Gastrocnemius medialis (tissue), 4 donors: Measurements from ENCODE around the gene RUFY3. TPM values are rescaled to one million over a fixed set of nuclear protein-coding genes. Genes with fewer than 3 reads are reported as not detected.
A peak's percentile ranks its signal among the peaks of the same experiment; 100 is the strongest.
"Not testable (repeated sequence)": the region's sequence is repeated elsewhere in the genome, so short reads cannot be mapped to it uniquely, and the experiment has no call there.

Experiments used
- ATAC-seq, 2 donors: fragments of 150-250 bp; one replicate each; pipeline ENCODE4 v1.9.1; 2016
- DNase-seq, 2 donors: peaks; one replicate each; pipeline ENCODE4 v3.0.0-alpha.2; 2019
- H3K27ac ChIP-seq, 4 donors: fragments of 200-600 bp; sonication (generic); 1 replicate in 1 of 4; 2 replicates in 3 of 4; pipeline ENCODE4 v1.5.1; 2016 to 2018; ENCODE audit warnings: mild to moderate bottlenecking in 2 of 4, moderate library complexity in 1 of 4
- H3K27me3 ChIP-seq, 3 donors: fragments of 200-600 bp; sonication (generic) in 2 of 3; 1 replicate in 1 of 3; 2 replicates in 2 of 3; pipeline versions ENCODE4 v1.5.1 to v1.6.0; 2016 to 2019; ENCODE audit warnings: mild to moderate bottlenecking in 1 of 3, moderate library complexity in 1 of 3
- H3K36me3 ChIP-seq, 2 donors: fragments of 200-600 bp; sonication (generic) in 1 of 2; one replicate each; pipeline ENCODE4 v1.5.1; 2017 to 2018
- H3K4me1 ChIP-seq, 2 donors: fragments of 200-600 bp; sonication (generic) in 1 of 2; one replicate each; pipeline ENCODE4 v1.5.1; 2016 to 2017; ENCODE audit warnings: mild to moderate bottlenecking in 2 of 2
- H3K4me3 ChIP-seq, 4 donors: fragments of 200-600 bp; sonication (generic) in 3 of 4; 1 replicate in 1 of 4; 2 replicates in 3 of 4; pipeline ENCODE4 v1.5.1; 2016 to 2019; ENCODE audit warnings: mild to moderate bottlenecking in 2 of 4
- H3K9me3 ChIP-seq, 3 donors: fragments of 200-600 bp; sonication (generic) in 2 of 3; 1 replicate in 1 of 3; 2 replicates in 2 of 3; pipeline ENCODE4 v1.5.1; 2016 to 2019
- CTCF ChIP-seq, 5 experiments: fragments of 450-650 bp in 3 of 5; fragments of 200-600 bp in 2 of 5; sonication (generic) in 2 of 5; IDR thresholded peaks in 4 of 5; conservative IDR thresholded peaks in 1 of 5; 1 replicate in 4 of 5; 2 replicates in 1 of 5; pipeline ENCODE4 v1.5.1; 2016 to 2019; ENCODE audit warnings: antibody characterized with exemption in 5 of 5, mild to moderate bottlenecking in 3 of 5, moderate library complexity in 3 of 5
- POLR2A ChIP-seq, 2 donors: fragments of 450-650 bp; IDR thresholded peaks; one replicate each; pipeline ENCODE4 v1.6.1; 2017; ENCODE audit warnings: antibody characterized with exemption in 2 of 2, mild to moderate bottlenecking in 2 of 2, moderate library complexity in 2 of 2
- in situ Hi-C, 4 donors: fragments of 200-750 bp; cut with MboI; loops; one replicate each; pipeline versions ENCODE4 v1.15.0 to v1.8.0; 2017; ENCODE audit warnings: low sequenced_read_pairs in 4 of 4
- intact Hi-C: fragments of 100-400 bp; cut with DNase I; formaldehyde crosslinking; loops from one replicate; pipeline ENCODE4 v1.15.1; 2023; ENCODE audit warnings: low total_unique reads
- total RNA-seq, 4 donors: library from RNA; depleted of rRNA; stranded (reverse); fragments of >200 nt; gene quantifications; one replicate each; pipeline versions ENCODE4 v1.1.0 to v1.2.3, GENCODE V29; 2016

The RUFY3 gene
- total RNA-seq, 4 donors from 2014 or later: 30.9 to 41.8 (median 37.2) TPM

DNA sequence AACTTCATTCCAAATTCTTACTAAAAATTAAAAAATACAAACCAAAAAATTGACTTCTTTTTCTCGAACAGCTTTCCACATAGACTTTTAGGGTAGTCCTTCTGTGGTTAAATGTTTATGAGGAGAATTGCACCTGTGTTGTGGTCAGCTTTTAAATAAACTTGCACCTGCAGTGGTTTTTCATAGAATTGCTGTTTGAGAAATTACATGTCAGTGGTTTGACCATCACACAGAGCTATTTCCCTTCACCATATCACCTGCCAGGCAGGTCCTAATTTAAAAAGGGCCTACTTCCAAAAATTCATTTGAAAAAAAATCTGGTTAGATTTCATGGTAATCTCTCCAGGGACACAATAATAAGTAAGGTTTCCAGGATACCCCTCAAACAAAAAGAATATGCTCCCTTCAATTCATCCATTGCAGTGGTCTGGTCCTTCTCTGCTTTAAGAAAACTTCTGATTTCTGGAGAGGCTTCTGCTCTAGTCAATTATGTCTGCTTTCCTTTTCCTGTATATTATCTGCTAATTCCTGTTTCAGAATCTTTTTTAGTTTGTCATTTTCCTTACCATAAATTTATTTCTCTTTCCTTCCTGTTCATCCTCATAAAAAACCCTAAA lies 43.3 kb upstream of the RUFY3 start:
- Histone ChIP-seq H3K27ac (no peak overlapping the region), H3K36me3 (no peaks in the 10 kb centered on the region), H3K4me1 (no peaks in the 10 kb centered on the region), H3K27me3 (no peaks in the 10 kb centered on the region), H3K9me3 (no peaks in the 10 kb centered on the region), H3K4me3 (no peak overlapping the region)
- TF ChIP-seq POLR2A (IDR thresholded peaks at IDR 0.05): no peak
- TF ChIP-seq CTCF (IDR thresholded peaks at IDR 0.05 in 4 of 5, conservative IDR thresholded peaks at IDR 0.05 in 1 of 5): no peak
- ATAC-seq (no peak), DNase-seq (no peak)
- intact Hi-C loops (no loop called here), in situ Hi-C loops (loop anchor here in 1 of 4 donors (25.0 kb wide), 1 partner anchor 309 kb away; the partner anchor contains the start of gene DCK)

DNA sequence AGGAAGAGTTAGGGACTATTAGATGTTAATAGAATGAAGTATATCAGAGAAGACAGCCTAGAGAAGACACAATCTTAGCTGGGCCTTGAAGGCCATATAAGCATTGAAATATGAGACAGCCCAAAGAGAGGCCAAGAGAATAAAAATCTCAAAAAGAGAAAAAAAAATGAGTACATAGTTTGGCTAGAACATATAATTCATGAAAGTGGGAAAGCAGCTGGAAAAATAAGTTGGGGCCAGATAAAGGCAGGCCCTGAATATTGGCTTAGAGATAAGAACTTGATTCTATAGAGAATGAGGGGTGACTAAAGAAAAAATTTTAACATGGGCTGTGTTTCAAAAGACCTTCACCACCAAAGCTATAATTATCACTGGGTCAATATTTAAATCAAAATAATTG lies 40.8 kb upstream of the RUFY3 start:
- Histone ChIP-seq H3K9me3 (no peaks in the 10 kb centered on the region), H3K36me3 (no peaks in the 10 kb centered on the region), H3K4me3 (no peak overlapping the region), H3K27ac (no peak overlapping the region), H3K4me1 (no peaks in the 10 kb centered on the region), H3K27me3 (no peaks in the 10 kb centered on the region)
- DNase-seq: no peak
- TF ChIP-seq POLR2A (IDR thresholded peaks at IDR 0.05) (no peak), CTCF (IDR thresholded peaks at IDR 0.05 in 4 of 5, conservative IDR thresholded peaks at IDR 0.05 in 1 of 5) (no peak)
- in situ Hi-C loops: loop anchor here in 1 of 4 donors (25.0 kb wide), 1 partner anchor 306 kb away; the partner anchor contains the start of gene DCK
- intact Hi-C loops: no loop called here
- no peak for ATAC-seq

DNA sequence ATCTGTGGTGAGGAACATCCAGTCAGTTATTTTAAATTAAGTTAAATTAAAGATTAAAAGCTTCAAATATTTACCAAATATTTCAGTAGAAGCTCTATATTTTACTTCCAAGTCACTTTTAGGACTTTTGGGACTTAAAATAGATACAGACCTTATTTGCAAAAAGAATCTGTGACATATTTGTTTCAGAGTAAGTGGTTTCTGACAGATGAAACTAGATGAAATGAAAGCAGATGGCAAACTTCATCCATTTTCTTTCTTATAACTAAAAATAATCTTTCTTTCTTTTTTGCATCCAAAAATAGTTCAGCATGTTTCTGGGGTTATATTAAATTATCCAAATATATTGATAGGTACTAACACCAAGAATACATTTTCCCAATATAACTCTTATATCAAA lies 40.1 kb upstream of the RUFY3 start:
- Histone ChIP-seq H3K9me3 (no peaks in the 10 kb centered on the region), H3K4me1 (no peaks in the 10 kb centered on the region), H3K27ac (no peak overlapping the region), H3K36me3 (no peaks in the 10 kb centered on the region), H3K27me3 (no peaks in the 10 kb centered on the region), H3K4me3 (no peak overlapping the region)
- no peak for TF ChIP-seq POLR2A (IDR thresholded peaks at IDR 0.05)
- TF ChIP-seq CTCF (IDR thresholded peaks at IDR 0.05 in 4 of 5, conservative IDR thresholded peaks at IDR 0.05 in 1 of 5): no peak
- intact Hi-C loops: no loop called here
- DNase-seq: no peak
- in situ Hi-C loops: loop anchor here in 1 of 4 donors (25.0 kb wide), 1 partner anchor 306 kb away; the partner anchor contains the start of gene DCK
- no peak for ATAC-seq

DNA sequence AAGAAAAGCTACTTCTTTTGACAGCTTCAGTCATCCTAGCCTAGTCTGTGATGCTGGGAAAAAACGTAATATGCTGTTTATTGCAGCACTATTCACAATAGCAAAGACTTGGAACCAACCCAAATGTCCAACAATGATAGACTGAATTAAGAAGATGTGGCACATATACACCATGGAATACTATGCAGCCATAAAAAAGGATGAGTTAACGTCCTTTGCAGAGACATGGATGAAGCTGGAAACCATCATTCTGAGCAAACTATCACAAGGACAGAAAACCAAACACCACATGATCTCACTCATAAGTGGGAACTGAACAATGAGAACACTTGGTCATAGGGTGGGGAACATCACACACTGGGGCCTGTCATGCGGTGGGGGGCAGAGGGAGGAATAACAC lies 39.6 kb upstream of the RUFY3 start:
- in situ Hi-C loops: loop anchor here in 1 of 4 donors (25.0 kb wide), 1 partner anchor 305 kb away; the partner anchor contains the start of gene DCK
- H3K4me1 ChIP-seq, H3K9me3 ChIP-seq, H3K4me3 ChIP-seq, DNase-seq, H3K27ac ChIP-seq, H3K27me3 ChIP-seq, intact Hi-C loops, H3K36me3 ChIP-seq, ATAC-seq: not testable (repeated sequence)

DNA sequence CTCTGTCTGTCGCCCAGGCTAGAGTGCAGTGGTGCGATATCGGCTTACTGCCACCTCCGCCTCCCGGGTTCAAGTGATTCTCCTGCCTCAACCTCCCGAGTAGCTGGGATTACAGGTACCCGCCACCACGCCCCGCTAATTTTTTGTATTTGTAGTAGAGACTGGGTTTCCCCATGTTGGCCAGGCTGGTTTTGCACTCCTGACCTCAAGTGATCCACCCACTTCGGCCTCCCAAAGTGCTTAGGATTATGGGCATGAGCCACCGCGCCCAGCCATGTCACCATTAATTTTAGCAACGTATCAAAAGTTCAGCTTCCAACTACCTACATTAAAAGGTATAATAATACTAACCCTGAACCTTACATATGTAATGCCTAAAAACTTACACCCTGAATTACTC lies 34.4 kb upstream of the RUFY3 start:
- peaks cover 27 to 34% of the 10 kb centered on the region in 2 donors for H3K4me1 ChIP-seq
- peak overlapping the region; percentile 82 to 93 (median 90) for H3K4me3 ChIP-seq
- TF ChIP-seq CTCF (IDR thresholded peaks at IDR 0.05 in 4 of 5, conservative IDR thresholded peaks at IDR 0.05 in 1 of 5) (no peak), POLR2A (IDR thresholded peaks at IDR 0.05) (no peak)
- DNase-seq (peak in 1 of 2 donors; percentile 18), ATAC-seq (no peak)
- in situ Hi-C loops (loop anchor here in 1 of 4 donors (25.0 kb wide), 1 partner anchor 300 kb away; the partner anchor contains the start of gene DCK), intact Hi-C loops (loop anchor here (5.0 kb wide), 2 partner anchors 35 to 50 kb away; no protein-coding TSS in a partner anchor)
- peaks cover 0 to 9% of the 10 kb centered on the region in 2 donors for H3K36me3 ChIP-seq
- H3K27ac ChIP-seq: peak overlapping the region; percentile 90 to 96 (median 94)
- no peaks in the 10 kb centered on the region for H3K27me3 ChIP-seq
- H3K9me3 ChIP-seq: no peaks in the 10 kb centered on the region
